GM21576 (cell line): ENCODE measurements around the gene SMARCE1.

Experiments used
- ATAC-seq: cut with Tn5 transposase; IDR thresholded peaks from one replicate; pipeline ENCODE4 v1.9.1; 2021; ENCODE audit warnings: mild to moderate bottlenecking, moderate library complexity; ENCODE audit not compliant: unreplicated experiment

The SMARCE1 gene

DNA sequence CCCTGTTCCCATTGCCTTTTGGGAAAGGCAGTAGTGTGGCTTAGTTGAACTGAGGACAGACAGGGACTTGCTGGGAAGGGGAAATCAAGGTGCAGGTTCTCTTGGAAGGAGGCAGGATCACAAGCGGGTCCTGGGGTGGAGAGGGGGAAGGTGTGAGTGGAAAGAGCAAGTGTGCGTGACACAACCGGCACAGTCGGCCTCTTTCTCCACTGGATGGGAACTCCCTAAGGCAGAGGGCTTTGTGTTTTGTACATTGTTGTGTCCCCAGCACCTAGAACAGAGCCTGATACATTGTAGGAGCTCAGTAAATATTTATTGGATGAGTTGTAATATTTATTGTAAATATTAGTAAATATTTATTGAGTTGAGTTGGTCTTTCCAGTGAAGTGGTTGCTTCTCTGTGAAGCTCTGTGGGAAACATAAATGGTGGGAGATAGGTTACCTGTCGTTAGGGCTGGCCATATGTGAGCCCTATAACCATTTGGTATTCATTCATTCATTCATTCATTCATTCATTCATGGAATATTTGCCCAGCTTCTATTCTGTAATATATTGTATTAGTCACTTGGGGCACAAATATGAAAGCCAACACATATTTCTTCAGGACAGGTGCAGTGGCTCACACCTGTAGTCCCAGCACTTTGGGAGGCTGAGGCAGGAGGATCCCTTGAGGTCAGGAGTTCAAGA, 34.0 kb downstream of the SMARCE1 start:
- ATAC-seq, result no peak

DNA sequence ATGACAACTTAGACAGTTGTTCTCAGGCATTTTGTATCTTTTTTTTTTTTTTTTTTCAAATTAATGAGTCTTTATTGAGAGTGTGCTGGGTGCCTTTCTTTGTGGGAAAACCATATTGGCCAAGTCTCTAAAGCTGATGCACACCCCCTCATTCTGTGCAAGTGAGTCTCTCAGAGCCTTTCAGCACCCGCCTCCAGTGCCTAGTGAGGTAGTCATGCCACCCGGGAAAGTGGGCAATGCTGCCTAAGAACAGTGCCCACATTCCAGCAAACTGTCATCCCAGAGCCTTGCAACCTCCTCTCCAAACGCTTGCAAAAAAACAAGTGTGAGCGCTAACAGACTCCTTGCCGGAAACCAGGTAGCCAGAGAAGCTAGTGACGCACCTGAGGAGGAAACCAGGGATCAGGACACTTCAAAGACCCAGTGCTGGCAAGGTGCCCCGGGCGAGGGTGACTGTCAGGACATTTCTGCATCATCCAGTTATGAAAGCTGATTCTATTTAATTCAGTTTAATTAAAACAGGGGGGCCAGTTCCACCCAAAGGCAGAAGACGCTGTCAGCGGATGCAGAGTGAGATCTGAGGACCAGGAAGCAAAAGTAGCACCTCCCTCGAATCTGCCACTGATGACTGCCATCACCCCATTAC, 34.9 kb downstream of the SMARCE1 start:
- ATAC-seq, result no peak

DNA sequence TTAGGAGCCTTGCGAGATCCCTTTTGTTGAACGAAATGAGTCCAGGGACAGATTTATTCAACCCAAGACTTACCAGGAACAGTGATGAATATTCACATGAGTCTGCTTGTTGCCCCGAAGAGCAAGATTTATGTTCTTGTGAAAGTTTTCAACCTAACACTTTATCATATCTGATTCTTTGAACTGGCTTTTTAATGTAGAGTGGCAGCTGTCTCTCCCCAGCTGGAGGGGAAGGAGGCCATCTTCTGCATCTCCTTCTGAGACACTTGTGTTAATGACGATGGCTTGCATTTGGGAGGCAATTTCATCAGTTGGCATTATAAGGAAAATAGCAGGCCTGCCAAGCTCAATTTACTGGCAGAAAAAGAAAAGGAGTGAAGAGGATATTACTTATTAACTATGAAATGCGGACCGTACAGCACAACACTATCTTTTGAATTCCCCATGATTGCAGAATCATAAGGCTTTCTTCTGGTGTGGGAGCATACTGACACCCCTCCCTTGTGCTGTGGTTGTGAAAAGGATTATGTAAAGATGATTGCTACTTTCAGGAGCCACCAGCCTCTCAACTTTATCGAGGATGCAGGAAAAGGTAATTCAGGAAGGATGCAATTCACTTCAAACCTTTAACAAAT, 35.7 kb downstream of the SMARCE1 start:
- ATAC-seq, result no peak

DNA sequence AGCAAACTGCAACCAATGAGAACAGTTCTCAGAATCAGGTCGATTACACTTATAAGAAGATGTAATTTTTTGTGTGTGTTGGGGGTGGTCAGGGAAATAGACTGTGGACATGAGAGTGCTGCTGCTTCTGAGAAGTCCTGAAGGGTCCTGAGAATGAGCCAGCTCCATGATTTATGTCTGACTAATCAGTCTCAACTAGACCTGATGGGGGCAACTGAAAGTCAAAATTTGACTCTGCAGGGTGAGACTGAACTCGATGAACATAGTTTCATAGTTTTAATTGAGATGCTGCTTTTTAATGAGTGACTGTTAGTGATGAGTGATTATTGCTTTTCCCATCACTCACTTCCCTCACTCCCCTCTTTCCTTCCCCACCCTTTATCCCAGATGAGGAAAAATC, 37.3 kb downstream of the SMARCE1 start:
- ATAC-seq, result no peak

DNA sequence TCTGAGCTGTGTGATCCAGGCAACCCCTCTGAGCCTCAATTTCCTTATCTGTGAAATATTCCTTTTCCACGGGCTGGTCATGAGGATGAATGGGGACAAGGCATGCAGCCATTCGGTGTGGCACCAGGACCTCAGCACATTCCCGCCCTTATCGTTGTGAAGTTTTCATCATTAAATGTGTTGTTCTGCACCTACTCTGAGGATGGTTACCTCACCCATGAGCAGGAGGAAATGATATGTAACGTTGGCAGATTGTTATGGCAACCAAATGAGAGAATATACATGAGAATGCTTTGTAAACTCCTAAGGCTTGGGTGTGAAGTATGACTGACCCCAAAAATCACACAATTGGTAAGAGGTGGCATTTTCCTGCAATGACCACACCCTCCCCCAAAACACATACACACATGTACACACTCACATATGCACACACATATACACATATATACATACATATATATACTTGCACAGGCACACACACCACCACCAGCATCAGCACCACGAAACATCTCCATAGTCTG, 39.5 kb downstream of the SMARCE1 start:
- no peak for ATAC-seq

DNA sequence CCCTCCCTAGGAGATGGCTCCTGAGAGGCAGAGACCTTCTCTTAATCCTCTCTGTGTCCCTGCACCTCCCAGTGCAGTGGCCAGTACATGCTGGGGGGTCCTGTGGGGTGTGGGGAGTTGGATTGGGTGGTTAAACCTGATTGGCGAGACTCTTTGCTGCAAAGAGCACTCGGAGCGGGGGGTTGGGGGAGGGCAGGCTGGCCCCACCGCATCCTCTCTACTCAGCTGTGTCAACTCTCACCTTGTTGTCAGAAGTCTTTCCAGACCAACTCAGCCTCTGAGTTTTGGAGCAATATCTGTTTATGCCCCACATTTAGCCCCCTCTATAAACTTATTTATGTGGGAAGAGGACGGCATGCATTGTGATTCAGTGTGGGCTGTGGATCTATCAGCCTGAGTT, 40.0 kb downstream of the SMARCE1 start:
- no peak for ATAC-seq

DNA sequence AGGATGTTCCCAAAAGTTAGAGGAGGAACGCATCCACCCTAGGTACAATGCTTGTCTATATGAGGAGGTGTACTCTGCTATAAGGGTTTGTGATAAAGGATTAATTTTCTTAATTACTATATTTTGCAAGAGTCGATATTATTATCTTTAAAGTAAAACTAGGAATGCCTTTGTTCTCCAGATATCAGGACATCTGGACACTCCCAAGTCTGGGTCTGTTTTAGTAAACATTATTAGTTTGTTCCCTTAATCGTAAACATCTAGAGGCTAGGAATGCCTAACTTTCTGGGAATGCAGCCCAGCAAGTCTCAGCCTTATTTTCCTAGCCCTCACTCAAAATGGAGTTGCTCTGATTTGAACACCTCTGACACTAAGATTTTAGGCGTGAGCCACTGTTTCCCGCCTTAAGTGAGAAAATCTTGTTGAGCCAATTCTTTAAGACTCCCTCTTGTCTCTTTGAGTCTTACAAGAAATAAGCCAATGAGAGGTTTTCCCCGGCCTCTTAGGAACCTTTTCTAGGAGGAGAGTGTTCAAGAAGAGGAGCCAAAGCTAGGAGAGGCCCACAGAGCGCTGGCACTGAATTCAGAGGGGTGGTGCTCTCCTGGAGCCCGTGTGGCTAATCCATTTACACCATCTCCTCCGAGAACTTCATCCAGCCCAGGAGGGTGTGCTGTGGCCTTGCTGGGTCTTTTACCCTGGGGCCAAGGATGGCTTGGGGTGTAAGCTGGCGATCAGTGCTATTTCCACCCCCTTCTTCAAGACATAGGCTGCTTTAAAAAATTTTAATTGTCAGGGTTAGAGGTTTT, 40.9 kb downstream of the SMARCE1 start:
- ATAC-seq, result no peak

DNA sequence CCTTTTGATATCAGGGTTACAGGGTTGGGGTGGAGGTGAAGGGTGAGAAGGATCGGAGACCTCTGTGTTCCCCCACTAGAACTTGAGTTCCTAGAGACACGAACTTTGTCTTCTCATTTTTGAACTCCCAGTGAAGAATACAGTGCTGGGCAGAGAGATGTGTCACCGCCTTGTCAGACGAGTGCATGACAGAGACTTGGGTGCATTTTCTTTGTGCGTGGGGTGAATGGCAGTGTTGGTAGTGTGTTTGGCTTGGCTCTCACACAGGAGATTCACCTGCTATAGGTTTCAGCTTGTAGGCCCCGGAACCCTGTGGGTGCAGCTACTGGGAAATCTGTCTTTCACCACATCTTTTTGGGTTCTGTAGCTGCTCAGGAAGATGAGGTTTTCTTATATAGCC, 42.3 kb downstream of the SMARCE1 start:
- no peak for ATAC-seq

DNA sequence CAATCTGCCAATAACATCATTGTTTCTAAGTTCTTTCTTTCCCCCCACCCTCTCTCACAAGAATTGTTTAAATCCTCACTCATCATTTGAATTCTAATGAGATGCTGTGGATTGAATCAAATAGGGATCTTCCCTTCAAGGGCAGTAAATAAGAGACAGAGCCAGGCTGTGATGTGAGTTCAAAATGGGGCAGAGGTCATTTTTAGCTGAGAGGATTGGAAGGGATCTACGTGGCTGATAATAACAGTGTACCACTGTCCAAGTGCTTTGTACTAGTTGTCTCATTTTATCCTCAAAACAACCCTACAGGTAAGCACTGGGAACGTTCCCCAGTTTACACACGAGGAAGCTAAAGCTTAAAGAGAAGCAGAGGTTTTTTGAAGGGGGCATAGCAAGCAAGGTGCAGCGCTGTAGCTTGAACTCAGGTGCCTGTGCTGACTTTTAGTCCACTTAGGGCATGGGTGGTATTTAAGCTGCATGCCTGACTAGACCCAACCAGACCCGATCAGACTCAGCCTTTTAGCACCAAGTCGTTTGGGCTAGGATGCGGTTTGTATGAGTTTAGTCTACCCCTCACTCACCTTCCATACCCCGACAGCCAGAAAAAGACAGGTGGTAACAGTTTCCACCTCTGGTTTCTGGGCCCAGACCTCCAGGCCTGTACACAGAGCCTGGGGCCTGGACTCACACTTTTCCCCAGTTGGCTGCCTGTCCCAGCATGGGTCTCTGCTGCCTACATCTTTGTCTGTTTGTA, 43.1 kb downstream of the SMARCE1 start:
- no peak for ATAC-seq

DNA sequence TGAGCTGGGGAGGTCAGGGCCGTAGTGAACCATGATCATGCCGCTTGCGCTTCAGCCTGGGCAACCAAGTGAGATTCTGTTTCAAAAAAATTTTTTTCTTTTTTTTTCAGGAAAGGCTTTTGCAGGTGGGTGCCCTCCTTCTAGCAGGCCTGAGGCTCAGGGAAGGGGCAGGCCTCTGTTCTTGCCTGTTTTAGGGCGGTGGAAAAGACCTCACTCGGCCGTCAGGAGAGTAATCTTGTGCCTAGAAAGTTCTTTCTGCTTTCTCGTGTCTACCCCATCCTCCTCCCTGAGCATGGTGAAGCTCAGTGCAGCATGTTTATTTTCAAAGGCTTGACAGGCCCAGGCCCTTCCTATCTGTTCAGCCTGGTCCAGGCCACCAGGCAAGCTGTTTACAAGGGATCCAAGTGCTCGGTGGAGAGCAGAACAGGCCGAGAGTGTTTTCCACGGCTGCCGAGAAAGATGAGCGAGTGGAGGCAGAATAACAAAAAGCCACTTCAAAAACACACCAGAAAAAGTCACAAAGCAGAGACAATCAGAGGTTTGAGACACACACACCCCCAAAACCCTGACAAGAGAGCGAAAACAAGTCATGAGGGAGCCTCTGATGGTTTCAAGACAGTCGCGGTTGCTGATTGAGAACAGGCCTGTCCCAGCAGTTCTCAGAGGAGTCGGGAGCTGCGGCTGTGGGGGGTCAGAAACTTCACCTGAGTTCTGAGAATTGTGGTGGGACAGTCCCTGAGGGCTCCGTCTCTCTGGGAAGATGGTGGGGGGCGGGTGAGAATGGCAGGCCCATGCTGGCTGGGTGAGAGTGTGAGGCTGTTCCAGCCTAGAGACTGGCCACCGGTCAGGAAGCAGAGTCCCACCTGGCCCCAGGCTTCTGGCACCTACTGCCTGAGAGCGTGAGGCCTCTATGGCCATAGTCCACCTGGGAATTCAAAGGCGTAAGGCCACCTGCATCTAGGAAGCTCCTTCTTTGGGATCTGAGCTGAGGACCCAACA, 44.9 kb downstream of the SMARCE1 start:
- no peak for ATAC-seq

DNA sequence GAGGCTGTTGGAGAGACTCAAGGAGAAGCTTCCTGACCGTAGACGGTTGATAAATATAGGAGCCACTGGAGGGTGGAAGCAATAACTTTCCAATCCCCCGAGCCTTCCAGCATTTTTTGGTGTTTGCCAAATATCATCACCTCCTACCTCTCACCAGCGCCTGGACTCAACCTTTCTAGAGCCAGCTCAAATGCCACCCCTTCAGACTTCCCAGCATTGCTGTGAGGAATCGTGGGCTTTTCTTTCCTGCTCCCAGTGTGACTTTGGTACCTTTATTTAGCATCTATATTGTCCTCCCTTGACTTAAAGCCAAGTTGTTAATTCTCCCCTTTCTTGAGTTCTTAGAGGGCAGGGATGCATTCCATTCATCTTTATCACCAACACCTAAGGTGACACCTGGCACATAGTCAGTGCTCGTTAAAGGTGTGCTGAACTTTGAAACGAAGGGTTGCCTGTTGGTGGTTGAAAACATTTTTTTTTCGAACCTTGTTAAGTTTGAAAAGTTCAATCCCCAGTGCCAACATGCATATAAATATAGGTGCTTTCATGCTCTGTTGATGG, 47.1 kb downstream of the SMARCE1 start:
- ATAC-seq, result no peak

DNA sequence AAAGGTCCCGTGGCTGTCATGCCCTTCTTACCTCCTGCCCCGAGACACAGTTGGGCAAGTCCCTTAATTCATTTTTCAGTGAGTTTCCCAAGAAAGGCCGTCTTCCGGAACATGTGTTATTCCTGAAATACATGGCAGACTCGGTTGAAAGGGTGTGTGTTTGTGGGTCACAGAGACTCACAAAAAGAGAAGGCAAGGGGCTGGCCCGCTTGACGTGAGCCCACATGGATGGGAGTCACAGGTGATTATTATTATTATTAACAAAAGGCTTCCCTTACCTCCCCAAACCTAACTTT, 48.2 kb downstream of the SMARCE1 start:
- ATAC-seq, result no peak

DNA sequence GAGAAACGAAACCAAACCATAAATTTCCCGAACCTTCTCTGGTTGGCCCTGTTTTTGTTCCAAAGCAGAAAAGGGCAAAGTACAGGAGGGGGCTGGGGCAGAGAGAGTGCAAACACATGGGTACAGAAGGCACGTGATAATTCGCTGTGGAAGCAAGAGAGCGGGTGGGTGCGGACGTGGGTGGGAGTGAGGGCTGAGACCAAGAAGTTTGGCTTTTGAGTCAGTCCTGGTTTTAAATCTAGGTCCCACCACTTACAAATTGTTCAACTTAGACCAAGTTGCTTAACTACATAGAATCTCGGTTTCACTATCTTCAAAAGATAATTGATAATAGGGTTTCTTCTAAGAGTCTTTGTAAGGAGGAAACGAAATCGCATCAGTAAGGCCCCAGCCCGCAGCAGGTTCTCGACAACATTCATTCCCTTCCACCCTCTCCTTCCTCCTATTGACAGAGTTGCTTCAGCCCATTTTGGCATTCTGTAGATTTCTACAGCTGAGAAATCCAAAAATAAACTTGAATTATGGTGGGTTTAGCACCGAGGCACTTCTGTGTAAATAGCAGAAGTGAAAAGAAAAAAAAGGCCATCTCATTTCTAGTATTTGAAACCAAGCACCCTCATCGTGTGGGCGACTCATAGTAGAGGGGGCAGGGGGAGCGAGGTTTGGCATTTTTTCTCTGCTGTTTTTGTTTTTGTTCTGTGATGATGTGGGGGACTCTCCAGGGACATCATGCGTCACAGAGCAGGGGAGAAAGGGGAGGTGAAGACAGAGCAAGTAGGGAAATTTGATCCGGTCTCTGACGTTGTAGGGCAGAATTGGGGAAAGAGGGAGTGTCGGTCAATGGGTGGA, 48.8 kb downstream of the SMARCE1 start:
- ATAC-seq, result peak; percentile 48

DNA sequence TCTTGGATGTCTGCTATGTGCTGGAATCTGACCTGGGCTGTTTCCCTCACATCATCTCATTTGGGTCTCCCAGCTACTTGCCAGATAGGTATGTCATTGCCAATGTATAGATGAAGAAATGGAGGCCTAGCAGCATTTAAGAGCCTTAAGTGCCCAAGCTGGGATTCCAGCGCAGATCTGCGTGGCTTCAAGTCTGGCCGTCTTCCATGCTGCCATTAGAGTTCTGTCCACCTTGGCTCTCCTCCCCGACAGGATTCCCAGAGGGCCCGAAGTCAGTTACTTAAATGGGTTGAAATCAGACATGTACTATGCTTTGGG, 49.4 kb downstream of the SMARCE1 start:
- ATAC-seq, result no peak

DNA sequence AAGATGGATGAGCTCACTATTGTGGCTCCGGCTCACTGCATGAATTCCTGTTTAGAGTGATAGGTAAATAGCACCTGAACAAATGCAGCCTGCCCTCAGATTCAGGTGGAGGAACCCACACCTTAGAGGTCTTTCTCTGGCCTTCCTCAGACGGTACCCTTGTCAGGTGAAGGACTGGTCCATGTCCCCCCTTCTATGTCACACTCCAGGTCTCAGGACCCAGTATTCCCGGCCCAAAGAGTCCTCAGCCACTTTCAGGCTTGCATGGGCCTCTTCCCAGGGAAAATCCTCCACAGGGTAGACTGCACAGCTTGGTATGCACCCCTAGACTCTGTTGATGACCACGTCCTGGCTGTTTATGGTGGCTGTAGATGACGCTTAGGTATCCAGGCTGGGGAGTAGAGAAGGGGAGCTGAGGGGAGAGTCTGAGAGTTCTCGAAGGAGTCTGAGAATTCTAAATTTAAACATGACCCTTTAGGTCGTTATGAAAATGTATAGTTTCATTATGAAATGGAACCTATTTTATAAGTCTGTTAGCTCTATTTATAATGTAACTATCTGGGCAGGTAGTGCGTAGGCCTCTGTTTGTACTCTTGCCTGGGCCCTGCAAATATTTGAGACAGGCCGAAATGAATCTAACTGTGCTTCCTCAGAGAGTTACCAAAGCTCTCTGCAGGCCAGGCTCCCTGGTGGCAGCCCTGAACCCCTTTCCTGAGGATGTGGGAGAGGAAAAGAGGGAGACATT, 49.9 kb downstream of the SMARCE1 start:
- ATAC-seq, result no peak

DNA sequence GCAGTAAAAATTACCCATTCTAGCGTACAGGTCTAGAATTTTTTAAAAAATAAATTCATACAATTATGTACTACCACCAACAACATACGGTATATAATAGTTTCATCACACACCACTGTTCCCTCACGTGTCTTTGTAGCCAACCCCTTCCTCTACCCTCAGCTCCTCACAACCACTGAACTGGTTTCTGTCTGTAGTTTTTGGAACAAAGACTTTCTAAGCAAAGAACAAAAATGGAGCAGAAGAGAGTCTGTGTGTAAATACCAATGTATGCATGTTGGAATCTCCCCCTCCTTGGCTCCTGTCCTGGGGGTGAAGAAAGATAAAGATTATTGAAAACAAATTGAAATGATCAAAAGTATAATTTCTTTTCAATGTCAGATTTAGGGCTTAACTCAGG, 50.5 kb downstream of the SMARCE1 start:
- no peak for ATAC-seq

DNA sequence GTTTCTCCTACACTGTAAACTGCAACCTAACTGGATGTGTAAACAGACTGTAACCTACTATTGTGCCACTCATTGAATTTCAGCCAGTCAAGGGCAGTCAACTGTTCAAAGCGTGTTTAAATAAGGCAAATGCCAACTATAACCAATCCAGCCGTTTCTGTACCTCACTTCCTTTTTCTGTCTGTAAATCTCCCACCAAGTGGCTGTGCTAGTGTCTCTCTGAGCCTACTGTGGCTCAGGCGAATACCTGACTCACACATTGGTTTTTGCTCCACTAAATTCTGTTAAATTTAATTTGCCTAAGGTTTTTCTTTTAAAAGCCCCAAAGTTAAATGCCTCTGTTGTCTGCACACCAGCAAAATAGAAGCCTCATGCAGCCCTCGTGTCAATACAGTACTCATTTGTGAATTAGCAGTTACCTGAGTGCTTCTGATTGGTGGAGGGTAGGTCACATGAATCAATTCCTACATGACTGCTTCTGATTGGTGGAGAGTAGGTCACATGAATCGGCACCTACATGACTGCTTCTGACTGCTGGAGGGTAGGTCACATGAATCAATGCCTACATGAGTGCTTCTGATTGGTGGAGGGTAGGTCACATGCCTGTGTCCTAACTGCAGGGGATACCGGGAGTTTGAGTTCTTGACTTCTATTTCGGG, 51.2 kb downstream of the SMARCE1 start:
- no peak for ATAC-seq
